GM13976 (cell line): Measurements from ENCODE around the gene ZNF10.

Source experiments
- DNase-seq: peaks from one replicate; pipeline ENCODE4 v3.0.0; 2012; ENCODE audit warnings: low spot score
- CTCF ChIP-seq: IDR thresholded peaks from 2 replicates; pipeline ENCODE4 v1.5.1; 2012; ENCODE audit warnings: borderline replicate concordance, mild to moderate bottlenecking; ENCODE audit not compliant: insufficient read depth; ENCODE audit errors: extremely low read depth, missing control alignments, control extremely low read depth
- in situ Hi-C: fragments of 300-500 bp; cut with MboI; formaldehyde crosslinking; loops from one replicate; pipeline ENCODE4 v1.12.0; 2022; ENCODE audit warnings: low sequenced_read_pairs, mixed read lengths, inconsistent platforms; ENCODE audit not compliant: unreplicated experiment

The ZNF10 gene

GRCh38 chr12:133145981-133146380 is 15.6 kb downstream of the ZNF10 start:
- no peak for DNase-seq
- no peak for TF ChIP-seq CTCF
- in situ Hi-C loops: no loop called here

- in situ Hi-C loops: no loop called here
- DNase-seq: no peak
- no peak for TF ChIP-seq CTCF
Measured at GRCh38 chr12:133156125-133156690, 25.8 kb downstream of the ZNF10 start.

- in situ Hi-C loops: no loop called here
- no peak for DNase-seq
- no peak for TF ChIP-seq CTCF
Measured at GRCh38 chr12:133165776-133166175, 35.3 kb downstream of the ZNF10 start.

- no peak for TF ChIP-seq CTCF
- in situ Hi-C loops: no loop called here
- DNase-seq: no peak
Measured at GRCh38 chr12:133172491-133172890, 42.1 kb downstream of the ZNF10 start.

GRCh38 chr12:133174901-133175300 is 44.5 kb downstream of the ZNF10 start:
- DNase-seq: no peak
- in situ Hi-C loops: no loop called here
- no peak for TF ChIP-seq CTCF

GRCh38 chr12:133180669-133181068 is 50.2 kb downstream of the ZNF10 start:
- DNase-seq: no peak
- no peak for TF ChIP-seq CTCF
- in situ Hi-C loops: no loop called here
